Measurements from ENCODE around the gene FIP1L1. TPM values are rescaled to one million over a fixed set of nuclear protein-coding genes. Genes with fewer than 3 reads are reported as not detected.
A peak's percentile ranks its signal among the peaks of the same experiment; 100 is the strongest.

The FIP1L1 gene
- total and polyA plus RNA-seq, 2 of the 13 experiments (the other 11 are each of a cell fraction or from before 2014, with no cell fraction given), result 14.9 to 69.4 TPM

DNA sequence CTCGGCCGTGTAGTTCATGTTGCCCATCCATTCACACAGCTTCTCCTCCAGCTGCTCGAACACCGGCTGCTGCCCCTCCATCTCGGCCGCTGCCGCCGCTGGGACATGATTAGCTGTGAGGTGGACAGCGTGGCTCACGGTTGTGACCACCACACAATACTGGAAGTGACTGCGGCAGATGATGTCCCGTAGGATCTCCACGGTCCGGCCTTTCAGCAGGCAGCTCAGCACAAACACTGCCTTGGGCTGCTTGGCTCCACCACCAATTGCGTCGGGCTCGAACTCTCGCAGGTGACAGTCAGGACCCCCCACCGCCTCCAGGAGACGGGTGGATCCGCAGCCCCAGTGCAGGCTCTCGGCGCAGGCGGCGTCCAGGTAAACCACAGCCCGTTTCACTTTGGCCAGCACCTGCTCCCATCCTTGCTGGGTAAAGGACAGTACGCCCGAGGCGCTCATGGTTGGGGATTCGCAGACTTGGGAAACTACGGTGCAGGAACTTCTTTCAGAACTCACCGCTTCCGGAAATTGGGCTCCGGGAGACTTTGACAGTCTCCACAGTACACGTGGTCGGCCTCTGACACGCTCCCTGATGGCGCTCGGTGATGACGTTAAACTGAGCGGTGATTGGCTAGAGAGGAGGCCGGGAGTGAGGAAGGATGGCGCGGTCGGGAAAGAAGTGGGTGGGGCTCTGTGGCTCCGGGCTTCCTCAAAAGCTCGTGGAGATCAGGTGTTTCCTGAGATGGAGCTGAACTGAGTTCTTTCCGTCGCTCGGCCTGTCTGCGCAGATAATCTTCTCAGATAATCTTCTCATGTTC is 11.7 kb upstream of the FIP1L1 start, which contains the start of gene SCFD2 (continued):
- TF ChIP-seq, protein P1, sequence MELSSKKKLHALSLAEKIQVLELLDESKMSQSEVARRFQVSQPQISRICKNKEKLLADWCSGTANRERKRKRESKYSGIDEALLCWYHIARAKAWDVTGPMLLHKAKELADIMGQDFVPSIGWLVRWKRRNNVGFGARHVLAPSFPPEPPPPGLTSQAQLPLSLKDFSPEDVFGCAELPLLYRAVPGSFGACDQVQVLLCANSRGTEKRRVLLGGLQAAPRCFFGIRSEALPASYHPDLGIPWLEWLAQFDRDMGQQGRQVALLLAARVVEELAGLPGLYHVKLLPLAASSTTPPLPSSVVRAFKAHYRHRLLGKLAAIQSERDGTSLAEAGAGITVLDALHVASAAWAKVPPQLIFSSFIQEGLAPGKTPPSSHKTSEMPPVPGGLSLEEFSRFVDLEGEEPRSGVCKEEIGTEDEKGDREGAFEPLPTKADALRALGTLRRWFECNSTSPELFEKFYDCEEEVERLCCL (CRISPR knock-in tag; IDR thresholded peaks at IDR 0.05; ENCODE audit: borderline replicate concordance), result no peak
- TF ChIP-seq SUZ12 (IDR thresholded peaks at IDR 0.05; ENCODE audit: low read depth, low read length), result no peak
- TF ChIP-seq HDAC2 (CRISPR knock-in tag; IDR thresholded peaks at IDR 0.05), result peak; percentile 80; the same call in 1 of the 2 replicates
- no peak for TF ChIP-seq PRPF4 (IDR thresholded peaks at IDR 0.05; ENCODE audit: low read depth, low read length, poor library complexity, severe bottlenecking)
- TF ChIP-seq GLI4 (CRISPR knock-in tag; IDR thresholded peaks at IDR 0.05; ENCODE audit: borderline replicate concordance), result peak; percentile 49; the same call in 1 of the 2 replicates
- TF ChIP-seq, protein P2, sequence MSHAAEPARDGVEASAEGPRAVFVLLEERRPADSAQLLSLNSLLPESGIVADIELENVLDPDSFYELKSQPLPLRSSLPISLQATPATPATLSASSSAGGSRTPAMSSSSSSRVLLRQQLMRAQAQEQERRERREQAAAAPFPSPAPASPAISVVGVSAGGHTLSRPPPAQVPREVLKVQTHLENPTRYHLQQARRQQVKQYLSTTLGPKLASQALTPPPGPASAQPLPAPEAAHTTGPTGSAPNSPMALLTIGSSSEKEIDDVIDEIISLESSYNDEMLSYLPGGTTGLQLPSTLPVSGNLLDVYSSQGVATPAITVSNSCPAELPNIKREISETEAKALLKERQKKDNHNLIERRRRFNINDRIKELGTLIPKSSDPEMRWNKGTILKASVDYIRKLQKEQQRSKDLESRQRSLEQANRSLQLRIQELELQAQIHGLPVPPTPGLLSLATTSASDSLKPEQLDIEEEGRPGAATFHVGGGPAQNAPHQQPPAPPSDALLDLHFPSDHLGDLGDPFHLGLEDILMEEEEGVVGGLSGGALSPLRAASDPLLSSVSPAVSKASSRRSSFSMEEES (CRISPR knock-in tag; IDR thresholded peaks at IDR 0.05), result no peak
- TF ChIP-seq BRCA1 (CRISPR knock-in tag; IDR thresholded peaks at IDR 0.05), result no peak
- peak; percentile 100 for TF ChIP-seq SIN3A (IDR thresholded peaks at IDR 0.05; ENCODE audit: borderline replicate concordance, low read depth, low read length)
- no peak for TF ChIP-seq ATAD3A (CRISPR knock-in tag; IDR thresholded peaks at IDR 0.05)
- peak; percentile 41; the same call in 1 of the 2 replicates for TF ChIP-seq ZFY (CRISPR knock-in tag; IDR thresholded peaks at IDR 0.05)
- TF ChIP-seq ZNF598 (CRISPR knock-in tag; IDR thresholded peaks at IDR 0.05; ENCODE audit: borderline replicate concordance), result 0 out of 2 replicates have a peak, but pooled peaks have one; percentile 50
- no peak for TF ChIP-seq NFE2L1 (CRISPR knock-in tag; IDR thresholded peaks at IDR 0.05; ENCODE audit: borderline replicate concordance)
- no peak for TF ChIP-seq ZNF629 (CRISPR knock-in tag; conservative IDR thresholded peaks at IDR 0.05)
- TF ChIP-seq NCOA5 (CRISPR knock-in tag; IDR thresholded peaks at IDR 0.05), result no peak
- TF ChIP-seq RBFOX2 (IDR thresholded peaks at IDR 0.05; ENCODE audit: low read depth, low read length), result peak; percentile 45; the same call in 1 of the 2 replicates
- peak; percentile 66; the same call in 1 of the 2 replicates for TF ChIP-seq NFKB2 (CRISPR knock-in tag; IDR thresholded peaks at IDR 0.05; ENCODE audit: borderline replicate concordance)
- TF ChIP-seq SNAPC2 (CRISPR knock-in tag; IDR thresholded peaks at IDR 0.05), result no peak
- TF ChIP-seq U2AF1 (optimal IDR thresholded peaks at IDR 0.05; ENCODE audit: low read depth, low read length), result peak; percentile 49
